GM18867 (cell line): ENCODE results near the gene MOV10L1.

Source experiments
- ATAC-seq: cut with Tn5 transposase; IDR thresholded peaks from one replicate; pipeline ENCODE4 v1.9.1; 2021; ENCODE audit warnings: mild to moderate bottlenecking, moderate library complexity; ENCODE audit not compliant: unreplicated experiment

MOV10L1 gene

DNA sequence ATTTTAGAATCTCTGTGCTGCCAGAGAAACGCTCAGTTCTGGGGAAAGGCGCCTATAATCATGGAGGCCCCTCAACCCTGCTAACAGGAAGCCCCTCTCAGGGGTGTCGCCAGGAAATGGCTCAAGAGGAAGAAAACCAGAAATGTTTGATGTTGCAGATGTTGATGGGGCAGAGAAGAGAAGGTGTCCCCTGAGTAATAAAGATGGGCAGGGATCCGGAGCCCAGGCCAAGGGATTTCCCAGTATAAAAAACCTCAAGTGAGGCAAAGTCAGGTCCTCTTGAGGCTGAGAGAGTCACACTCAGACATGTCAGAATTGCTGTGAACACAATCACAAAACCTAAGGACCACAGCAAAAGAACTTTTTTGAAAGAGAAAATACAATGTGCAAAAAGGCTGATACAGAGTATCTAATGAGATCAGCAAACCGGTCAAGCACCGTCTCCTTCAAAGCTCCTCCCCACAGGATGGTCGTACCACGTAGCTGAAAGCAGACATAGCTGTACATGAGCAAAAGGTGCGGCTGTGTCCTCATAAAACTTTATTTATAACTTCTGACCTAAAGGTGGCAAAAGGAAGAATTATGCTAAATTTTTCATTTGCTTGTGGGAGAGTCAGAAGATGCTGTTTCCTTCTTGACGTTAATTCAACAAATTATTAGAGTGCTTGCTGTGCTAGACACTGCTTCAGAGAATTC lies 12.2 kb downstream of the MOV10L1 start:
- ATAC-seq, result no peak

GRCh38 chr22:50102946-50103345 lies 13.1 kb downstream of the MOV10L1 start:
- no peak for ATAC-seq

DNA sequence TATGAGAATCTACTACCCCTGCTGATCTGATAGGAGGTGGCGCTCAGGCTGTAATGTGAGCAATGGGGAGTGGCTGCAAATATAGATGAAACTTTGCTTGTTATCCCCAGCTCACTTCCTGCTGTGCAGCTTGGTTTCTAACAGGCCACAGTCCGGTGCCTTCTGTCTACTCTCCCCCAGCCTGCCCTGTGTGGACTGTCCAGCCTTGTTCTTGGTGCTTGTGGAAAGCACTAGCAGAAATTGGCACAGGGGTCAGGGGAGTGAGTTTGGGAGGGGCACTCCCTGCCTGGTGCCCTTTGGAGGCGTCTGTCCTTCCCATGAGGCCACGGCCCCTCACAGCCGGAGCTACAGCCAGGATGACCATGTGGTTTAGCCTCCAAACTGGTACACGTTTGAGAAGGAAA lies 14.3 kb downstream of the MOV10L1 start:
- no peak for ATAC-seq

- ATAC-seq, result no peak
Measured at GRCh38 chr22:50105208-50106100, 15.6 kb downstream of the MOV10L1 start.

- ATAC-seq, result no peak
Measured at GRCh38 chr22:50107529-50107928, 17.7 kb downstream of the MOV10L1 start.

- ATAC-seq, result no peak
Measured at GRCh38 chr22:50111056-50111455, 21.2 kb downstream of the MOV10L1 start.

DNA sequence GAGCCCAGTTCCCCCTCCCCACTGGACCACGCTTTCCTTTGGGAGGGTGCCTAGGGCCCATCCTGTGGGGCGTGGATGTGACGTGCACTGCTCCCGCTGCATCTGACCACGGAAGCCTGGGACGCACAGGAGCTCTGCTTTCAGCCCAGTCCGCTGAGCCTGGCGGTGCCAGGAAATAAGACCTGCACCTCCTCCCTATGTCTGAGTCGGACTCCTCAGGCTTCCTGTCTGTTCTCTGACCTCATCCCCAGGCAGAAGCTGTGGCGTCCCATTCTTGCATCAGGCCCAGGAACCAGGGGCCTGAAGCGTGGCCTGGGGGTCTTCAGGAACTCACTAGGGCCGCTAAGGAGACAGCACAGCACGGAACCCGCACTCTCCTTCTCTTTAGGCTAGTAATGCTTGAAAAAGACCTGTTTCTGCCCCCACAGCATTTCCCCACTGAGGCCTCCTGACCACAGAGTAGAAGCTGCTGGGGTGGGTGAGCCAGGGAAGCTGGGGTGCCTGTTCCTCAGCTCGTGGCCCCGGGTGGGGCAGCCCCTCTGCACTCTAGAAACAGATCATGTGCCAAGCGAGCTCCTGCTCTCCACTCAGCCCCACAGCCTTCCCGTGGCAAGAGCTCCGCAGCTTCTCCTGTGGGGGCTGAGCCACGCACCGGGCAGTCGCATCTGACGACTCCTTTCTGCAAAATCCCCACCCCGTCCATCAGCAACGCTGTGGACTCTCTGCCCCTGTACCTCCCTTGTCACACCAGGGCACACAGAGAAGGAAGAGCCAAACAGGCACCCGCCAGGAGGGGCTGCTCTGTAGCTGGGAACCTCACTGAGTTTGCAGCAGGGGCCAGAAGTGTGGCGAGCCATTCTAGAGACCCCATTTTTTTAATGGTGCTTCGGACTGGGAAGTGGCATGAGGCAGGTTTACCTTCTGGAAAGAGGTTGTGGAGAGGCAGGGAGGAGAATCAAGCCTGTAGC lies 22.6 kb downstream of the MOV10L1 start:
- no peak for ATAC-seq

- ATAC-seq, result no peak
Measured at GRCh38 chr22:50114221-50115021, 24.6 kb downstream of the MOV10L1 start.

DNA sequence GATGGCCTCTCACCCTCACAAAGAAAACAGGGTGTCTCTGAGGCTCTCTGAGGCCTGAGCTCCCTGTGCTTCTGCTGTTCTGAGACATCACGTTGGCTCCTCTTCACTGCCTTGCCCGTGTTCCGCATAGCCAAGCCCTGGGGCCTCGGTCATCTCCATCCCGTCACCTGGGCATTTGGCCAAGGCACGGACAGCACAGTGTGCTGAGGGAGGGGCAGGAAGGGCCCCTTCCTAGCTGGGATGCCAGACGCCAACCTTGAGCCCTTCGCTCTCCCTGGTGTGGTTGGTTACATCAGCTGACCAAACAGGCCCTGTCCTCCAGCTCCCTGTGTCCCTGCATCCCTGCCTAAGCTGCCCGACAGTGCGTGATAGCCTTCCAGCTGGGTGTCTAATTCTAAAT lies 25.9 kb downstream of the MOV10L1 start:
- no peak for ATAC-seq

DNA sequence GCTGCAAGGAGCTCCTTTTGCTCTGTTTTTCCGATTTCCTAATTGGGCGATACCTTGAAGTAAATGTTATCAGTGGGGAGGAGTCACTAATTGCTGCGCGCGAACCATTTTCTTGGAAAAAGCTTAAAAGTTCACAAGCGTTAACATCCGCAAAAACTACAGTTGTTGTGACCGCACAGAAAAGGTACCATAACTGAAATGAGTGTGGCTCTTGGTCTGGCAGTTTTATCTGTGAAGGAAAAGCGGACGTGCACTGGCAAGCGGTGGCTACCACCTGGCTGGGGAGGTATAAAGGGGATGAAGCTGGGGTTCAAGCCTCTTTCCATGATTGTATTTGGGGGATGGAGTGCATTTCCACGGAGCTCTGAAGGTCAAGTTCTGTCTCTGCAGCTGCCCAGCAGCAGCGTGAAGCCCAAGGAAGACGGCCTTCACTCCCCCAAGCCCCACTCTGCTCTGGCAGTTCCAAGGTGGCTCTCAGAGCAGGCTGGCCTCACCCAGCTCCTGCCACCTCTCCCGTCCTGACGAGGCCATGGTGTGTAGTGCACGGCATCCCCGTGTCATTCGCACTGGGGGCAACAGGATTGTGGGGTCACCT lies 27.5 kb downstream of the MOV10L1 start:
- ATAC-seq, result no peak

GRCh38 chr22:50118129-50118528 lies 28.3 kb downstream of the MOV10L1 start:
- no peak for ATAC-seq

- ATAC-seq, result no peak
Measured at GRCh38 chr22:50118557-50119168, 28.9 kb downstream of the MOV10L1 start.

GRCh38 chr22:50119169-50119767 lies 29.5 kb downstream of the MOV10L1 start:
- ATAC-seq, result no peak

- no peak for ATAC-seq
Measured at GRCh38 chr22:50119768-50120251, 30.0 kb downstream of the MOV10L1 start.

DNA sequence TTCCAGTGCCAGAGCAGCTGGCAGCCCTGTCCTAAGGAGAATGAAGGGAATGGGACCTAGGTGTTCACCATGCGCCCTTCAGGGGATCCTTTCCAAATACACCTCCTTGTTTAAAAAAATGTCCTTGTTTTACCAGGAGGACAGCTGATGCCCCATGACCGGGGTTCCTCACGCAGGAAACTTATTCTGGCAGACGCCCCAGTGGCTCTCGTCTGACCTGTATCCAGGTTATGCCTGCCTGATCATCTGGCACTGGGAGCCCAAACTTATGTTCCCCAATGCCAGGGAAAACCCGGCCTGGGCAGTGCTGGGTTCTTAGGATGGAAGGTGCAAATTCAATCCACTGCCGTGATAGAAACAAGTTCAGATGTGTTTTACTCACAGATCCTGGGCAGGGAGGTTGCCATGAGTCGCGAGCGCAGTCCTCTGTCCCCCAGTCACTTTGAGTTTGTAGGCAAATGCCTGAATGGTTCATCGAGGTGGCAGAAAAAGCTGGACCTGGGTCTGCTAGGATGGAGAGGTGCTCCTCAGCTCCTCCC lies 31.5 kb downstream of the MOV10L1 start:
- ATAC-seq, result no peak

GRCh38 chr22:50123119-50123518 lies 33.3 kb downstream of the MOV10L1 start:
- ATAC-seq, result no peak

DNA sequence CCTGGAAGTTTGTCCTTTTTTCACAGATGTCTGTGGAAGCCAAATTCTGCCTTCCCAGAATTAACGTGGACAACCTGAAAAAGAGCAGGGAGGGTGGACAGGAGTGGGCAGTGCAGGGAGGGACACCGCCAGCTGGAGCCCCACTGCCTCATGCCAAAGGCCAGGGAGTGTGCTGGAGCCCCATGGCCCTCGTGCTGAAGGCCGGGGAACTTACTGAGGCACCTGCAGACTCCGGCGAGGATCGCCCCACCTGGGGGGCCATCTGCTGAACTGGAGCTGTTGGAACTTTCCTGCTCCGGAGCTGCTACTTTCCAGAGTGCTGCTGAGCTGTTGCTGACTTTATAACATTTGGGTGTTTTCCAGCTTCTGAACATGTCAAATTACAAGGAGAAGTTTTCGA lies 35.2 kb downstream of the MOV10L1 start:
- ATAC-seq, result no peak

GRCh38 chr22:50129121-50129736 lies 39.4 kb downstream of the MOV10L1 start:
- ATAC-seq, result no peak
